ENCODE results near the gene TAF10. TPM values are rescaled to one million over a fixed set of nuclear protein-coding genes. Genes with fewer than 3 reads are reported as not detected.

Gene TAF10
- total RNA-seq, 1 donor = 37.7 TPM

DNA sequence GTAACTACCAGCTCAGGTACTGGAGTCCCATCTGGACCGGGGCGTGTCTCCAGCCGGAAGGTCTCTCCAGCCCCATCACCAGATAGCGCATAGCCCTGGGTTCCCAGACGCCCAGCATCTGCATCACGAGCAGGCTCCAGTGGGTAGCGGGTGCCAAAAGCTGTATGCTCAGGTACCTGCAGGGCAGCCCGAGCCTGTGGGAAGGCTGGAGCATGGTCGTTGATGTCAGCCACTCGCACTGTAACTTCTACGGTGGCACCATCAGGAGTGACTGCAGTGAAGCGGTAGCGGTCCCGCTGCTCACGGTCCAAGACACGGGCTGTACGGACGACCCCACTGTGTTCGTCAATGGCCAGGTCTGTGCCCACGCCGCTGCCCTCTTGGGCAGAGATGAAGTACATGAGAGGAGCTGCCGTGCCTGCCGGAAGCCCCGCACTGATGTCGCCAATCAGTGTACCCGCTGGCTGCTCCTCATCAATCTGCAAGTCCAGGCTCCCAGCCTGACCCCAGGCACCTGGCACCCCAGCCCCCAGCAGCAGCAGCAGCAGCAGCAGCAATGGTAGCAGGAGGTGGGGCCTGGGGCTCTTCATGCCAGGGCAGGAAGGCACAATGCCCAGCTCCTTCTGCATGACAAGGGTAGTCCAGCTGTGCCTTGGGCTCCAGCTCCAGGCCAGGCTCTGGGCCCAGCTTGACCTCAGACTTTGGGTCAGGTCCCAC, 29.1 kb upstream of the TAF10 start:
- DNase-seq (ENCODE audit: low read depth in 2 of 3, low spot score in 2 of 3) = no peak

DNA sequence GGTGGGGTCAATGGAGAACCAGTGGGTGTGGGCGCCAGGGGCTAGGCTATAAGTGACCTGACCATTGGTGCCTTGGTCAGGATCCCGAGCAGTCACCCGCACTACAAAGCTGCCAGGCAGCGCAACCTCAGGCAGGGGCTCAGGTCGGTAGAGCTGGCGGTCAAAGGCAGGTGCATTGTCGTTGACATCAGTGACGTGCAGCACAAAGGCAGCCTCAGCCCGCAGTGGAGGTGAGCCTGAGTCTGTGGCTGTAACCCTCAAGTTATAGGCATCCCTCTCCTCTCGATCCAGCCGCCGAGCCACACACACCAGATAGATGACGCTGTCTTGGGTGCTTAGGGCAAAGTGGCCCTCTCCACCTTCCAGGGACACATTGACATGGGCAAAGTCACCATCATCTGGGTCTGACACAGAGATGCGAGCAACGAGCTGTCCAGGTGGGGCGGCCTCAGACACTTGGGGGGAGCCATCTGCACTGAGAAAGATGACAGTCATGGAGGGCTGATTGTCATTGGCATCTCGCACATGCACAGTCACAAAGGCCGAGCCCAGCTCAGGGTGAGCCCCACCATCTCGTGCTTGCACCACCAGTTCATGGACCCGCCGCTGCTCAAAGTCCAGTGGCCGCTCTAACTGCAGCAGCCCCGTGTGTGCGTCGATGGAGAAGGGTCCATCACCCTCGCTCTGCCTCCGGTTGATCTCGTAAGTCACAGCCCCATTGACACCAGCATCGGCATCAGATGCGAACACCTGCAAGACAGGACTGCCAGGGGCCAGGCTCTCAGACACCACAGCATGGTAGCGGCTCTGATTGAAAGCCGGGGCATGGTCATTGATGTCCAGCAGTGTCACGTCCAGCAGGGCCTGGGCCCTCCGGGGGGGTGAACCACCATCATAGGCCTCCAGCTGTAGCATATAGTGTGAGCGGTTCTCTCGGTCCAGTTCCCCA, 28.3 kb upstream of the TAF10 start:
- no peak for DNase-seq (ENCODE audit: low read depth in 2 of 3, low spot score in 2 of 3)

DNA sequence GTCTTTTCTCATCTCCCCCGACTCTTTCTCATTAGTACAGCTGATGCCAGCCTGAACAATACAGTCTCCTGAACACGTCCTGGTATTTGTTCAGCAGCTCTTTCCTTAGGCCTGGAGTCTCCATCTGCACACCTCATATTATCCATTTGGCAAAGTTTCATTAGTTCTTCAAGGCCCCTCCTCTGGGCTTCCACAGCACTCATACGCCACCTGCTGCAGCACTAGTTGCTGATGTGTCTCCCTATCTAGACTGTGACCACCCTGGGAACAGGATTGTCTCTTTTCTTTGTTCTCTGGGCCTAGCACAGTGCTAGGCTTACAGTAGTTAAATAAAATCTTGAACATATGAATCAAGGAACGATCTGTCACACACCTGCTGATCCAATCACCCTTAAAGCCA, 26.4 kb upstream of the TAF10 start:
- DNase-seq (ENCODE audit: low read depth in 2 of 3, low spot score in 2 of 3) = no peak

GRCh38 chr11:6637871-6638270, 25.9 kb upstream of the TAF10 start:
- no peak for DNase-seq (ENCODE audit: low read depth in 2 of 3, low spot score in 2 of 3)

- no peak for DNase-seq (ENCODE audit: low read depth in 2 of 3, low spot score in 2 of 3)
Measured at GRCh38 chr11:6636480-6636879, 24.5 kb upstream of the TAF10 start.

DNA sequence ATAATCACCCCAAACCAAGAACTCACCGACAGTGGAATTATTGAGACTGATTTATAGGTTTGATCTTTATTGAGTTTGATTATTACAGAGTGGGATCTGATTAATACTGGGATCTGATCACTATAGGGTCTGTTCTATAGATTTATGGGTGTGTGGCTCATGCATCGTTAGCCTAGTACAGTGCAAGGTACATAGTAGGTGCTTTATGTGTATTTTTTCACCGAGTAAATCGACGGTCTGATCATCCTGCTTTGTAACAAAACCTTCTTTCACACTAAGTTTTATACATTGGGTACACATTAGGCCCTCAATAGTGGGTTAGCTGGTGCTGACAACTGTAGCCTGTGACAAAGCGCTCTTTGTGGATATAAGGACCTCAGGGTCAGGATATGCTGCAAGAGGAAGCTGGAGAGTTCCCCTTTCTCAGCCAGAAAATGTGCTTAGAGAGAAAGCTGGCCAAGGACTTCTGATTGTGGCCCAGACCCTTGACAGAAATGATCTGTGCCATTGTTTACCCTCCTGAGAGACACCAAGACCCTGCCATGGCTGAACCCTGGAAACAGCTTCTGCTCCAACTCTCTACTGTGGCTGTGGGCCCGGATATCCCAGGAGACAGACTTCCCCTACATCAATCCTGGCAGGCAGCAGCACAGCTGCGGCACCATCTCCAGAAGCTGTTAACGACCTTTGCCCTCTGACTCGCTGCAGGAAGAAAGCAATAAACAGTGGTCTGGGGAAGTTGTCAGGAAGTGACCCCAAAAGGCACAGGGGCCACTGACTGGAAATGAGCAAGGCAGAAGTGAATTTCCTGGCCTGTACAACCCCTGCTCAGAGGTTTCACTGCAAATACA, 23.3 kb upstream of the TAF10 start:
- DNase-seq (ENCODE audit: low read depth in 2 of 3, low spot score in 2 of 3) = peak in 2 of 3 donors; percentile 43 to 67

DNA sequence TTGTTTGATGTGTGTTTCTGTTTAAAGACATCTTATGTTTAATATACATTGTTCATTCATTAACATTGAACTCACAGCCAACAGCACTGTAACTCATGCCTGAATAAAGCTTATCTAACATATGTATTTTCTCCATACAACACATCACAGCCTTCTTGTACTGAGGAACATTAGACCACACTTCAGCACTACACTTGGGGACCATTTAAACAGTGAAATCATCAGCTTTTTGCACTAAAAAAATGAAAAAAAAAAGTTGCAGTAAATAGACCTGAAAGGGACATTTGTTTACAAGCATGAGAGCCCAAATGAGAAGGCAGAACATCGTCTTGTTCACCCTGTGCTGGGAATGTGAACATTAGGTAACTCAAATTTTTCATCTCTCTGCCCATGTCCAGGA, 22.5 kb upstream of the TAF10 start:
- DNase-seq (ENCODE audit: low read depth in 2 of 3, low spot score in 2 of 3) = no peak

- DNase-seq (ENCODE audit: low read depth in 2 of 3, low spot score in 2 of 3) = no peak
Measured at GRCh38 chr11:6633422-6634408, 21.7 kb upstream of the TAF10 start.

DNA sequence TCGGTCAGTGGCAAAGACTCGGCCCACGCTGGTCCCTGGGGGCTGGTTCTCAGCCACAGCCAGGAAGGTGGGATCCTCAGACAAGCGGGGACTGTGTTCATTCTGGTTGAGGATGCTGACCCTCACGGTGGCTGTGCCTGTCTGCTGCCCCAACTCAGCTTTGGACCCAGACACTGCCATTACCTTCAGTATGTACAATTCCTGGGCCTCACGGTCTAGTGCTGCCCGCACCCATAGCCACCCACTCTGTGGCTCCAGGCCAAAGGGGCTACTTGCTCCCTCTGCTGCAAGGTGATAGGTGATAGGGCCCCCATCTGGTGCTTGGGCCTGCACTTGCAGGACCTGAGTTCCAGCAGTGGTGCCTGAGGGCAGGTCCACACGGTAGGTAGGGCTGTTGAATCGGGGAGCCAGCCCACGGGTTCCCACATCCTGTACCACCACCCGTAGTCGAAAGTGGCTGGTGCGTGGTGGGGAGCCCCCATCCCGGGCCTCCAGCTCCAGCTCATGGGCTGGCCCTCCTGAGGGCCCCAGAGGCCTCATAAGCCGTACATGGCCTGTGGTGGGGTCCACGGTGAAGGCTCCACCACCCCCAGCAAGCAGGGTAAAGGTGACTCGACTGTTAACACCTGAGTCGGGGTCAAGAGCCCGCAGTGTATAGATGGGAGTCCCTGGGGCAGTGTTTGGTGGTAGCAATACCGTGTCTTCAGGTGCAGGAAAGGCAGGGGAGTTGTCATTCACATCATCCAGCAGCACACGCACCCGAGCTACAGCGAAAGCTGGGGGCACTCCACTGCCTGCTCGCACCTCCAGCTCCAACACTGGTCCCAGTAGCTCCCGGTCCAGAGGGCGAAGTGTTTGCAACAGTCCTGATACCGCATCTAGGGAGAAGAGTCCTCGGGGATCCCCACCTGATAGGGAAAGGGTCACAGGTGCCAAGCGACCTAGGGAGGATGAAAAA, 20.4 kb upstream of the TAF10 start:
- DNase-seq (ENCODE audit: low read depth in 2 of 3, low spot score in 2 of 3) = no peak

- no peak for DNase-seq (ENCODE audit: low read depth in 2 of 3, low spot score in 2 of 3)
Measured at GRCh38 chr11:6631361-6631890, 19.4 kb upstream of the TAF10 start.

DNA sequence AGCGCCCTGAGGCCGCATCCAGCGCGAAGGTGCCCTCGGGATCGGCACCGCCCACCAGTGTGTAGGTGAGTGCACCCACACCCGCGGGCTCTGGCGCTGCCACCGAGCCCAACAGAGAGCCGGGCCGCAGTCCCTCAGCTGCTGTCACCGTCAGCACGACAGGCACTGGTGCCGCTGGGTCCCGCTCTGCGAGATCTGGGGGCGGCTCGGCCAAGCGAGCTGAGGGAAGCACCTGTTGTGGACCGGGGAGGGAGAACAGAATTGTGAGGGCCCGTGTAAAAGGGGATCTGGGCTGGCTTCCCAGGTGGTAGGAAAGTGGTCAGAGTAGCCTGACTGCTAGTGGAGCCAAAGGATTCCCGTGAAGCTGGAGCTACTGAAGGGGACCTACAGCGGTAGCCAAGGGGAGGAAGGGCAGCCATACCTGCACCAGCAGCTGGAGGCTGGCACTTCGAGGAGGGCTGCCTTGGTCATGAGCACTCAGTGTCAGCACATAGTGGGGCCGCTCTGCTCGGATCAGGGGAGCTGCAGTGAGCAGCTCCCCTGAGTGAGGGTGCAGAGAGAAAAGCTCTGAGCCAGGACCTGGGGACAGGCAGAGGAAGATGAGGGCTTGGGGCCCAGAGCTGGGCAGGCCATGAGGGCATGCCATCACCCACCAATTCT, 18.7 kb upstream of the TAF10 start:
- no peak for DNase-seq (ENCODE audit: low read depth in 2 of 3, low spot score in 2 of 3)

DNA sequence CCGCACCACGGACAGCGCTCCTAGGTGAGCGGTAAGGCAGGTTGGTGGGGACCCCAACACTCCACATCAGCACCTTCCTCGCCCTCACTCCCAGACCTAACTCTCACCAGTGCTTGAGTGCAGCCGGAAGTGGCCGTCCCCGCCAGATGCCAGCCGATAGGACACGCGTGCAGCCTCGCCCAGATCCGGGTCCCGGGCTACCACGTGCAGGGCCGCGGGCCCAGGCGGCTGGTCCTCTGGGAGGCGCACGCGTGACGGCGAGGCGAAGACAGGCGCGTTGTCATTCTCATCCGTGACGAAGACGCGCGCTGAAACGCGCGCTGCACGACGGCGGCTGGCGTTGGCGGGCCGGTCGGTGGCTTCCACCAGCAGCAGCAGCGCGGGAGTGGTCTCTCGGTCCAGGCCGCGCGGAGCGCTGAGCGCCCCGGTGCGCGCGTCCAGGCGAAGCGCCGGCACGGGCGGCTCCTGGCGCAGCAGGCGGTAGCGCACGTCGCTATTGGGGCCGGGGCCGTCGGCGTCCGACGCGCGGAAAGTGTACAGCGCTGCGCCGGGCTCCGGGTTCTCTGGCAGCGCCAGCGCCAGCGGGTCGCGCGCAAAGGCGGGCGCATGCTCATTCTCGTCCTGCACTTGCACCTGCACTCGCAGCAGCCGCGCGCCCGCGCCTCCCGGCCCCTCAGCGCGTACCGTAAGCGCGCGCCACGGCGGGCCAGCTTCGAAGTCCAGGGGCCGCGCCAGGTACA, 18.0 kb upstream of the TAF10 start:
- DNase-seq (ENCODE audit: low read depth in 2 of 3, low spot score in 2 of 3) = no peak

DNA sequence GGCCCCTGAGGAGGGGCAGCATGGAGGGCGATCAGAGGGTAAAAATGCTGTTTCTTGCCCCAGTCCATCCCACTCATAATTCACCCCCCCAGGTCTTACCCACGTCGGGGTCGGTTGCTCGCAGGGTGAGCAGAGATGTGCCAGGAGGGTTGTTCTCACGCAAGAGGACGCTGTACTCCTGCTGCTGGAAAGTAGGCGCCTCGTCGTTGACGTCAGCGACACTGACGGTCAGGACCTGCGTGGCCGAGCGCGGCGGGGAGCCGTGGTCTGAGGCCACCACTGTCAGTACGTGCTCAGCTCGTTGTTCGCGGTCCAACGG, 17.5 kb upstream of the TAF10 start:
- DNase-seq (ENCODE audit: low read depth in 2 of 3, low spot score in 2 of 3) = no peak

DNA sequence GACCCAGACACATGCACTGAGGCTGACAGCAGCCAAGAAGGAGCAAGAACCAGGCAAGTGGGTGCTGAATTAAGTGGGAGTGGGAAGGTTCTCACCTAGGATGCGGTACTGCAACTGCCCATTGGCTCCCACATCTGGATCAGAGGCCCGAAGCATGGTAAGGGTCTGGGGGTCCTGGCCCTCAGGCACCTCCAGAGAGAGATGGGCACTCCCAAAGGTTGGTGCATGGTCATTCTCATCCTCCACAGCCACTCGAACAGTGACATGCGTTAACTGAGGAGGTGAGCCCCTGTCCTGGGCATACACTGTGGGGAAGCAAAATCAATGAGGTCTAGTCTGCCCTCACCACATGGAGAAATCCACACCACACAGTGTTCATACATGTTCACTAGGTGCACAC, 16.5 kb upstream of the TAF10 start:
- DNase-seq (ENCODE audit: low read depth in 2 of 3, low spot score in 2 of 3) = no peak

- DNase-seq (ENCODE audit: low read depth in 2 of 3, low spot score in 2 of 3) = no peak
Measured at GRCh38 chr11:6627762-6628241, 15.8 kb upstream of the TAF10 start.

GRCh38 chr11:6626971-6627761, 15.2 kb upstream of the TAF10 start:
- no peak for DNase-seq (ENCODE audit: low read depth in 2 of 3, low spot score in 2 of 3)

All from hematopoietic multipotent progenitor cell (in vitro differentiated cells).